HL-60 (cell line): Measurements from ENCODE around the gene CCDC88C.

Experiments
- DNase-seq, 2 experiments: peaks; one replicate each; pipeline ENCODE4 v3.0.0-alpha.2; 2010 to 2020; ENCODE audit warnings: low read depth in 1 of 2, low spot score in 1 of 2
- H3K27ac ChIP-seq: fragments of 250-450 bp; sonication (Bioruptor Pico); replicated peaks from 2 replicates; pipeline ENCODE4 v1.5.1; 2020; ENCODE audit warnings: mild to moderate bottlenecking, moderate library complexity
- H3K27me3 ChIP-seq: fragments of 250-450 bp; sonication (Bioruptor Pico); 2 replicates; pipeline ENCODE4 v1.5.1; 2021; ENCODE audit warnings: mild to moderate bottlenecking, moderate library complexity; ENCODE audit not compliant: insufficient read depth, poor library complexity, severe bottlenecking
- H3K4me3 ChIP-seq: replicated peaks from 2 replicates; pipeline ENCODE4 v1.5.1; 2011; ENCODE audit warnings: mild to moderate bottlenecking, control low read depth, low read length; ENCODE audit not compliant: insufficient read depth
- GABPA ChIP-seq: IDR thresholded peaks from 2 replicates; pipeline ENCODE4 v1.6.1; 2012; ENCODE audit warnings: low read depth
- POLR2AphosphoS5 ChIP-seq: IDR thresholded peaks from 2 replicates; pipeline ENCODE4 v1.6.1; 2012; ENCODE audit warnings: low read depth
- SPI1 ChIP-seq: IDR thresholded peaks from 2 replicates; pipeline ENCODE4 v1.6.1; 2012; ENCODE audit warnings: low read depth, mild to moderate bottlenecking, borderline replicate concordance
- TF ChIP-seq, protein P1 (sequence below): IDR thresholded peaks from 2 replicates; pipeline ENCODE4 v1.6.1; 2012; ENCODE audit warnings: low read depth; ENCODE audit not compliant: insufficient replicate concordance
- TF ChIP-seq, protein P2 (sequence below): IDR thresholded peaks from one replicate; pipeline ENCODE4 v1.5.1; 2011; ENCODE audit warnings: low read length, control low read depth, inconsistent platforms; ENCODE audit not compliant: insufficient read depth

Gene CCDC88C

DNA sequence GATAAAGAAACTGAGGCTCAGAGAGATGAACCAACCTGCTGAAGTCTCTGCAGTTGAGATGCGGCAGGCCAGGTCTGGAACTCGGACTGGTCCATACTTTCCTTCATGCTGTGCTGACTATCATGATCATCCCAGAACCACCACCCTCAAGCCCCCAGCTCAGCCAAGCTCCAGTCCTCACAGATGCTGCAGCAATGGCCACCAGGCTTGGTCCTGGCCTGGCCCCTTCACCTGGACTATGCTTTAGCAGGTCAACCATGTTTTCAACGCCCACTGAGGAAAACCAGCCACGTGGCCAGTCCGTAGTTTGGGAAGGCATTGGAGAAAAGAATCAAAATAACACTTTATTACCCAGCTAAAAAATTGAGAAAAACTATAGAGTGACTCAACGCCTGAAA lies 174.5 kb downstream of the CCDC88C start:
- Histone ChIP-seq H3K27me3 (no peaks in the 10 kb centered on the region), H3K4me3 (peak overlapping the region; percentile 52), H3K27ac (peak overlapping the region; percentile 85)
- TF ChIP-seq, protein P1, sequence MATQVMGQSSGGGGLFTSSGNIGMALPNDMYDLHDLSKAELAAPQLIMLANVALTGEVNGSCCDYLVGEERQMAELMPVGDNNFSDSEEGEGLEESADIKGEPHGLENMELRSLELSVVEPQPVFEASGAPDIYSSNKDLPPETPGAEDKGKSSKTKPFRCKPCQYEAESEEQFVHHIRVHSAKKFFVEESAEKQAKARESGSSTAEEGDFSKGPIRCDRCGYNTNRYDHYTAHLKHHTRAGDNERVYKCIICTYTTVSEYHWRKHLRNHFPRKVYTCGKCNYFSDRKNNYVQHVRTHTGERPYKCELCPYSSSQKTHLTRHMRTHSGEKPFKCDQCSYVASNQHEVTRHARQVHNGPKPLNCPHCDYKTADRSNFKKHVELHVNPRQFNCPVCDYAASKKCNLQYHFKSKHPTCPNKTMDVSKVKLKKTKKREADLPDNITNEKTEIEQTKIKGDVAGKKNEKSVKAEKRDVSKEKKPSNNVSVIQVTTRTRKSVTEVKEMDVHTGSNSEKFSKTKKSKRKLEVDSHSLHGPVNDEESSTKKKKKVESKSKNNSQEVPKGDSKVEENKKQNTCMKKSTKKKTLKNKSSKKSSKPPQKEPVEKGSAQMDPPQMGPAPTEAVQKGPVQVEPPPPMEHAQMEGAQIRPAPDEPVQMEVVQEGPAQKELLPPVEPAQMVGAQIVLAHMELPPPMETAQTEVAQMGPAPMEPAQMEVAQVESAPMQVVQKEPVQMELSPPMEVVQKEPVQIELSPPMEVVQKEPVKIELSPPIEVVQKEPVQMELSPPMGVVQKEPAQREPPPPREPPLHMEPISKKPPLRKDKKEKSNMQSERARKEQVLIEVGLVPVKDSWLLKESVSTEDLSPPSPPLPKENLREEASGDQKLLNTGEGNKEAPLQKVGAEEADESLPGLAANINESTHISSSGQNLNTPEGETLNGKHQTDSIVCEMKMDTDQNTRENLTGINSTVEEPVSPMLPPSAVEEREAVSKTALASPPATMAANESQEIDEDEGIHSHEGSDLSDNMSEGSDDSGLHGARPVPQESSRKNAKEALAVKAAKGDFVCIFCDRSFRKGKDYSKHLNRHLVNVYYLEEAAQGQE: no peak
- no peak for TF ChIP-seq GABPA
- no peak for TF ChIP-seq SPI1
- TF ChIP-seq, protein P2, sequence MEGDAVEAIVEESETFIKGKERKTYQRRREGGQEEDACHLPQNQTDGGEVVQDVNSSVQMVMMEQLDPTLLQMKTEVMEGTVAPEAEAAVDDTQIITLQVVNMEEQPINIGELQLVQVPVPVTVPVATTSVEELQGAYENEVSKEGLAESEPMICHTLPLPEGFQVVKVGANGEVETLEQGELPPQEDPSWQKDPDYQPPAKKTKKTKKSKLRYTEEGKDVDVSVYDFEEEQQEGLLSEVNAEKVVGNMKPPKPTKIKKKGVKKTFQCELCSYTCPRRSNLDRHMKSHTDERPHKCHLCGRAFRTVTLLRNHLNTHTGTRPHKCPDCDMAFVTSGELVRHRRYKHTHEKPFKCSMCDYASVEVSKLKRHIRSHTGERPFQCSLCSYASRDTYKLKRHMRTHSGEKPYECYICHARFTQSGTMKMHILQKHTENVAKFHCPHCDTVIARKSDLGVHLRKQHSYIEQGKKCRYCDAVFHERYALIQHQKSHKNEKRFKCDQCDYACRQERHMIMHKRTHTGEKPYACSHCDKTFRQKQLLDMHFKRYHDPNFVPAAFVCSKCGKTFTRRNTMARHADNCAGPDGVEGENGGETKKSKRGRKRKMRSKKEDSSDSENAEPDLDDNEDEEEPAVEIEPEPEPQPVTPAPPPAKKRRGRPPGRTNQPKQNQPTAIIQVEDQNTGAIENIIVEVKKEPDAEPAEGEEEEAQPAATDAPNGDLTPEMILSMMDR: no peak
- TF ChIP-seq POLR2AphosphoS5: no peak
- no peak for DNase-seq

DNA sequence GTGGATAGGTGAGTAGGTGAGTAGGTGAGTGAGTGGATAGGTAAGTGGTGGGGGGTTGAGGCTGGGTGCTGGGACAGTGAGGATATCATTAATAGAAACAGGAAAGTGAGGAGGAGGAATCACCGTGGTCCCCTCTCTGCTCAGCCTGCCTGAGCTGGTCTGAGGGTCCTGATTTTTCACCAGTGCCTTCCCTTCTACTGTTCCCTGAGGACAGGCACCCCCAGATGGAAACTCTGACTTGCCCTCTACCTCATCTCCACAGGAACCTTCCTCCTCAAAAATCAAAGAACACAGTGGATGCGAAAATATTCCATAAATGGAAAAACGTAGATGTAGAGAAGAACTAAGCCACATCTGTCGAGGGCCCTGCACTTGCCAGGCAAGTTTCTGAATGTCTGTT lies 175.0 kb downstream of the CCDC88C start:
- Histone ChIP-seq H3K27ac (peak overlapping the region; percentile 85), H3K4me3 (peak overlapping the region; percentile 52), H3K27me3 (no peaks in the 10 kb centered on the region)
- no peak for DNase-seq
- TF ChIP-seq POLR2AphosphoS5 (no peak), SPI1 (no peak), GABPA (no peak)
- TF ChIP-seq, protein P1: no peak
- TF ChIP-seq, protein P2: no peak

GRCh38 chr14:91241863-91242262 lies 175.8 kb downstream of the CCDC88C start:
- H3K27ac ChIP-seq: peak overlapping the region; percentile 85
- DNase-seq: peak; percentile 85 to 86

GRCh38 chr14:91238661-91239060 lies 179.0 kb downstream of the CCDC88C start:
- DNase-seq: no peak
- Histone ChIP-seq H3K4me3 (no peak overlapping the region), H3K27ac (no peak overlapping the region), H3K27me3 (no peaks in the 10 kb centered on the region)
- TF ChIP-seq, protein P2: no peak
- TF ChIP-seq, protein P1: no peak
- no peak for TF ChIP-seq GABPA
- no peak for TF ChIP-seq SPI1
- no peak for TF ChIP-seq POLR2AphosphoS5

More at GRCh38 chr14:91241863-91242262, 175.8 kb downstream of the CCDC88C start:
- TF ChIP-seq GABPA (no peak), SPI1 (peak; percentile 99), POLR2AphosphoS5 (peak; percentile 77)
- TF ChIP-seq, protein P2: no peak
- Histone ChIP-seq H3K4me3 (peak overlapping the region; percentile 52), H3K27me3 (no peaks in the 10 kb centered on the region)
